H54 (cell line): ENCODE measurements around the gene GRK6.
"Not testable (repeated sequence)": the region's sequence is repeated elsewhere in the genome, so short reads cannot be mapped to it uniquely, and the experiment has no call there.

ENCODE experiments used
- DNase-seq: peaks from one replicate; pipeline ENCODE4 v3.0.0; 2011; ENCODE audit warnings: low spot score, mixed read lengths; ENCODE audit not compliant: insufficient read length
- FAIRE-seq: peaks from 3 replicates; lab custom pipeline; 2011; peaks lifted over from hg19 to GRCh38; lab: Jason Lieb, UNC
- POLR2A ChIP-seq: IDR thresholded peaks from 2 replicates; pipeline ENCODE4 v1.6.1; 2011; ENCODE audit warnings: low read depth, mild to moderate bottlenecking, low read length

The GRK6 gene

DNA sequence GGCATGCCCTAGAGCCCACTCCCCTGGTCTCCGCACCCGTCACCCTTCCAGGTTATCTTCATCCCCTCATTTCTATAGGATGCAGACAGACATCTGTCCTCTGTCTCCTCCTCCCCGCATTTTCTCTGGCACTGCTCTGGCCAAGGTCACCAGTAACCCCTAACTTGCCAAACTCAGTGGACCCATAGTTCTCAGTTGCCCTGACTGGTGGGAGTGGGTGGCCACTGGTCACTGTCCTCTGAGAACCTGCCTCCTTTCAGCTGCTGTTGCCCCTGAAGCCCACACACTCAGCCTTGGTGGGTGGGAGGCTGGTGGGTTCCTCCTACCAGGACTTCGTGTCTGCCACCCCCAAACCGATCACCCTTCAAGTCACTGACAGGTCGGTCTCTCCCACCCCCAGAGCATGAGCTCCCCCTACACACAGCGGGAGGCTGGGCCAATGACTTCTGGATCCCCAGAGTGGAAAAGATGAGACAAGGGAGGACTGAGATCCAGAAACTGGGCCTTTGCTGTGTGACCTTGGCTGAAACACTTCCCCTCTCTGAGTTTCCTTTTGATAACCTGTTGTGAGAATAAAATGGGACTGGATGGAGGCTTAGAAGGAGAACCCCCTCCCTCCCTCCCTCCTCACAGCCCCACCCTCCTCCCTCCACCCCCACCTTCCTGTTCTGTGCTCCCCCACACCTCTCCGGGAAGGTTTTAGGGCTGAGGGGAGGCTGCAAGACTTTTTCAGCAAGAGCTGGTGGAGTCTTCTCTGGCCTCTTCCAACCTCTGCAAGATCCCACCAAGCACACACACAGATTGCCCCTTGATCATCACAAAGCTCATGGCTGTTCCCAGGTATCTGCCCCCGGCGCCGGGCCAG, 49.3 kb downstream of the GRK6 start:
- TF ChIP-seq POLR2A, result no peak
- FAIRE-seq, result no peak

DNA sequence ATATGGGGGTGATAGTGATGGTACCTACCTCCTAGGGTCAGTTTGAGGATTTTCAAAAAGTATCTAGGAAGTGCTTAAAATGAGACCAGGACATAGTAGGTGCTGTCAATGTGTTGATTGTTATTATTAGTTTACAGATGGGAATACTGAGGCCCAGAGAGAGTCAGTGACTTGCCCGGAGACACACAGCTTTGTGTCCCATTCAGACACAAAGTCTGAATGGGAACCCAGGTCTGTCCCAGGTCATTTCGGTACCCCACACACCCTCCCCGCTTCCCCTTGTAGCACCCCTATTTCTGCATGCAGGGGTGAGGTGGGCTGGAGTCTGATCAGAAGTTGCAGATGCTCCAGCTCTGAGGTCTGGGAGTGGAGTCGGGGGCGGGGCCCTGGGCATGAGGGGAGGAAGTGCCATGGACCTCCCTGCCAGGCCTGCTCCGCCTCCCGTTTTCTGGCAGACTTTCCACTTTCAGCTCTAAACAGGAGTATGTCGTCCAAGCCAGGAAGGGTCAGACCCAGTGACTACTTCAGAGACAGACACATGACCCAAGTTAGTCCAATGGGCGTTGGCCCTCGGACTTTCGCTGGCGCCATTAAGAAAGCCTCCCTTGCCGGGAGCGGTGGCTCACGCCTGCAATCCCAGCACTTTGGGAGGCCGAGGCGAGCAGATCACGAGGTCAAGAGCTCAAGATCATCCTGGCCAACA, 50.2 kb downstream of the GRK6 start:
- FAIRE-seq (no peak), DNase-seq (no peak)
- no peak for TF ChIP-seq POLR2A

More for the DNA sequence above, 49.3 kb downstream of the GRK6 start:
- no peak for DNase-seq

DNA sequence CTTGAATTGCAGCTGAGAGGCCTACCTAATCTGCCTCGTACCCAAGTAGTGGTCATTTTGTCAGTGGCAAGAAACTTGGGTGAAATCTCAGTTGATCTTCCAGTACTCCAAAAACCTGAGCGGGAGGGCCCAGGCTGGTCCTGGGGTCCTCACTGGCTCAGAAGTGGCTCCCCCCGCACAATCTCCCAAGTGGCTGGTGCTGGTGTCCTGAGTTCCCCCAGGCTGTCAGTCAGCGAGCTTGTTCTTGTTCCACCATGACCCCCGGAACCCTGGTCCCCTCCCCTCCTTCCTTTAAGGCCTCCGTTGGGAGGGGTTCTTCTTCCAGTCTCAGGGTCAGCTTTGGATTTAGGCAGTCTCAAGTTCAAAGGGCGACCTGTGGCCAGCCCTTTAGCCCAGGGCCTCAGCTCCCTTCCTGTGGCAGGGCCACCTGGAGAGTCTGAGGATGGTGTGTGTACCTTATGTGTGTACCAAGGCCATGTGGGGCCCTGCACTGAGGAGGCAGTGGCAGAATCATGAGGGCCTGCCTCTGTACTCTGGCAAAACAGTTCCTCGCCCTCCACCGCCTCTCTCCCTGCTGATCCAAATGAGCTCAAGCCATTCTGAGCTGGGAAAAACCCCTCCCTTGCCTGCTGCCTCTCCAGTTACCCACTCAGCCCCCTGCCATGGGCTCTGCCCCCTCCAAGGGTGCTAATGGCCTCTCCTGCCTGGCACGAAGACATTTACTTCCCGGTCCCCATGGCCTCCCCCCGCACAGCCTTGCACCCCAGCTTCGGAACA, 51.4 kb downstream of the GRK6 start:
- FAIRE-seq, result no peak
- DNase-seq, result no peak
- TF ChIP-seq POLR2A, result no peak

DNA sequence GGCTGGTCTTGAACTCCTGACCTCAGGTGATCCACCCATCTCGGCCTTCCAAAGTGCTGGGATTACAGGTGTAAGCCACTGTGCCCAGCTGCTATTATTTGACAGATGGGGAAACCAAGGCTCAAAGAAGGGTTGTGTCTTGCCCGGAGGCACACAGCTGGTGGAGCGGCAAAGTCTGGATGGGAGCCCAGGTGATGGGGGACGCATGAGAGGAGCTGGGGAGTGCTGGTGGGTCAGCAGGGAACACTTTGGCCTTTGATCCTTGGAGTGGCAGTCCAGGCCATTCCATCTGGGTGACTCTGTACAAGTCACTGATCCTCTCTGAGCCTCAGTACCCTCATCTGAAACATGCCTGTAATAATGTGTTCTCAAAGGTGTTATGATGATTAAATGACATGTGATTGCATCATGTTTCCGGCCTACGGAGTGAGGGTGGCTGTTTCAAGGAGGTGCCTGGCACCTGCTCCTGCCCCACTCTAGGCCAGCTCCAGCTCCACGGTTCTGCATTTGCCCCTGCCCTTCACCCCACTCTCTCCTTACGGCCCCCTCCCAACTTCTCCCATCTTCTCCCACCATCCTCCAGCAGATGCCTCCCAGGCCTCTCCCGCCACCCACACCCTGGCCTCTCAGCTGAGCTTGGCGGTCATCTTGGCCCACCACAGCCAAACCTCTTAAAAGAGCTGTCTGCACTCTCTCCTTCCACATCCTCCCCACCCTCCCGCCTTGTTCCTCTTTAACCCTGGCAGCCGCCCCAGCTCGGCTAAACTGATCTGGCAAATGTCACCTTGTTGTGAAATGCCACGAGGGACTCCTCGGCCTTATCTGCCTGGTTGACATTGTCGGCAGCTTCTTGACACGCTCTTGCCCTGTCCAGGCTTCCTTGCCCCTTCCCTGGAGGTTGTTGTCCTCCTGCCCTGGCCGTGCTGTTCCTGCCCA, 52.5 kb downstream of the GRK6 start:
- TF ChIP-seq POLR2A, result no peak
- FAIRE-seq (no peak), DNase-seq (no peak)

DNA sequence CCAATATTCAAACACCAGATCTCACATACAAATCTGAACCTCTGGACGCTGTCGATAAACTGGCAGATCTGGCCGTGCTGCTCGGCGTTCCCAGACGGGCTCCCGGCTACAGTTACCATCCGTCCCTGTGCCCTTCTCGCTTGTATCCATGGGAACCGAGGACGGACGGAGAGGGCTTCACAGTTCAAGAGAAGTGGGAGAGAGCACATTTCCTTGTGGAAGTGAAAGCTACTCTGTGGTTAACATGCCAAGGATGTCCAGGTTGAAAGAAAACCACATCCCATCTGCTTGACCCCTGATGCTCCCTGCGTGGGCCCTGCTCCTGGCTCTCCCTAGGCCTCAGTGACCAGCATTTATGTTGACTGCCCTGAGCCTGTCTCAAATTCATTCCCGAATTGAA, 53.3 kb downstream of the GRK6 start:
- no peak for TF ChIP-seq POLR2A
- DNase-seq (no peak), FAIRE-seq (no peak)

DNA sequence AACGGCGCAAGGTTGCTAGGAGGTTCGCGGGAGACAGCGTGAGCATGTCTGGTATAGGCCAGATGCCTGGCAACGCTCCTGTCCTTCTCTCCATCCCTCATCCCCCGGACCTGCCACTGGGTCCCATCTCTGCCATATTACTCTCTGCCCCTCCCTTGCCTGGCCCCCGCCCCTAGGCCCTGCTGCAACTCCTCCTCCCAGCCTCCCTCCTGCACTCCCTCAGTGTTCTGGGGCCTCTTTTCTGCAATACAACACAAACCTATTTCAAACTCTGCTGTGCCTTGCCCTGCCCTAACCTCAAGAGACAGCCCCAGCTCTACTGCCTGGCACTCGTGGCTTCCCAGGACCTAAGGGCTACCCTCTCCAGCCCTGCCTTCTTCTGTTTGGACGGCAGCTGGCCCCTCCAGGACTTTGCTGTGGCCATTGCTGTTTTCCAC, 55.9 kb downstream of the GRK6 start:
- no peak for TF ChIP-seq POLR2A
- DNase-seq (no peak), FAIRE-seq (no peak)

DNA sequence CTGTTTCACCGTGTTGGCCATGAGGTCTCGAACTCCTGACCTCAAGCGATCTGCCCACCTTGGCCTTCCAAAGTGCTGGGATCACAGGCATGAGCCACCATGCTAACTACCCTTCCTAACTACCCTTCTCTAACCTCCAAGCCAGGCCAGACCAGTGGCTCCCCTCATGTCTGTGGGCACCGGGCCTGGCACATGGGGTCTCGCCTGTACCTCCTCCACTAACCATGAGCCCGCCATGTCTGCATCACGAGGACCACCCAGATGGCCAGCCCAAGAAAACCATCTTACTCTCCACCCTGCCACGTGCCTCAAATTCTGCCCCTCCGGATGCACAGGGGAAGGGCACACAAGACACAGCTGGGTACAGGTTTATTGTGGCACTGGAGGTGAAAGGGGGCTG, 56.6 kb downstream of the GRK6 start:
- FAIRE-seq (no peak), DNase-seq (no peak)
- TF ChIP-seq POLR2A, result no peak

DNA sequence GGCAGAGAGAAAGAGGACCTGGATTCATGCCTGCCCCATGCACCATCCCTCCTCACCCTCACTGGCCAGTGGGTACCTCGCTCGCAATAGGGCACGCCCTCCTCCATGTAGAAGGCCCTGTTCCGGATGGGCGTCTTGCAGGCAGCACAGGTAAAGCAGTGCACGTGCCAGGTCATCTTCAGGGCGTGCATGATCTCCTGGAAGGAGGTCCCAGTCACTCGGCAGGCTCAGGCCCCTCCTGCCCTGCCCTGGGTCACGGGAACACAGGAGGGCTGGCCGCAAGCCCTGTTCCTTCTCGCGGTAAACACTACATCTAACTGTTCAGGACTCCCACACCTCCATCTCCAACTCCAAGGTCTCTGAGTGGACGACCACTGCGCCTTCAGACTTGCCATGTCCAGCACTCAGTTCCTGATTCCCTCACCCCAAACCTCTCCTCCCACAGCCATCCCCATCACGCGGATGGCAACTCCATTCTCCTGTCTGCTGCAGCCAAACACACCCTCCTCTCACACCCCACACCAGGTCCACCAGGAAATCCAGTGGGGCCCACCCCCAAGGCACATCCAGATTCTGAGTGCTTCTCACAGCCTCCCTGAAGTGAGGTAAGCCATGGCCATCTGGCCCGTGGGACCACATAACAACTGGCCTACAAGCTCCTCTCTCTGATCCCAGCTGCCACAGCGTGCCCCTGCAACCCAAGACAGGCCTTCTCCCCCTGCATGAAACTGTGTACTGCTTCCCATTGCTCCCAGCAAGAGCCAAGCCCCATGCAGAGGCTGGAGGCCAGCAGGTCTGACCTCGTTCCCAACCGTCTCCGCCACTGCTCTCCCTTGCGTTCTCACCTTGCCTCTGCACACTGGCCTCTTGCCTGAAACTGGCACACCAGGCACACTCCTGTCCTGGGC, 57.8 kb downstream of the GRK6 start:
- no peak for DNase-seq
- no peak for TF ChIP-seq POLR2A
- no peak for FAIRE-seq

DNA sequence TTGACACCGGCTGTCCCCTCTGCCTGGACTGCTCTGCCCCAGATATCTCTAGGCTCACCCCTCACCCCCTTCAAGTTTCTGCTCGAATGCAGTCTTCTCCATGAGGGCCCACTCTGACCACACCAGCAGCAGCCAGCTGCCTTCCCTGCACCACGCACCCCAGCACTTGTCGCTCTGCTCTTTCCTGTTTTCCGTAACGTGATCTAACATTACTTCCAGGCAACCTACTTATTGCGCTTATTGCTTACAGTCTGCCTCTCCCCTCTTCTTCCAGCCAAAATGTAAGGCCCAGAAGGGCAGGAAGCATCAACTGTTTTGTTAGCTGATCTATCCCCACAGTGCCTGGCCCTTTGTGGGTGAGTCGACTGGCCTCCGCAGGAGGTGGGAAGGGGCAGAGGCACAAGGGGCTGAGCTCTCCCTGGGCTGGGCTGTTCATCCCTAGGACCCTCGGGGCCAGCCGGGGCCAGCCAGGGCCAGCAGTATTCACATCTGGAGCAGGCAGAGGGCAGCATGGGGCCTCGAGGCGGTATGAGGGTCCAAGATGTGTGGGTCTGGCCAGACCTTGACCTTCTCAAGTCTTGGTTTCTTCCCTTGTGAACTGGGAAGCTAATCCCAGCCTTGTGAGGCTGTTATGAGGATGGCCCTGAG, 58.5 kb downstream of the GRK6 start:
- no peak for DNase-seq
- no peak for FAIRE-seq
- TF ChIP-seq POLR2A, result no peak

DNA sequence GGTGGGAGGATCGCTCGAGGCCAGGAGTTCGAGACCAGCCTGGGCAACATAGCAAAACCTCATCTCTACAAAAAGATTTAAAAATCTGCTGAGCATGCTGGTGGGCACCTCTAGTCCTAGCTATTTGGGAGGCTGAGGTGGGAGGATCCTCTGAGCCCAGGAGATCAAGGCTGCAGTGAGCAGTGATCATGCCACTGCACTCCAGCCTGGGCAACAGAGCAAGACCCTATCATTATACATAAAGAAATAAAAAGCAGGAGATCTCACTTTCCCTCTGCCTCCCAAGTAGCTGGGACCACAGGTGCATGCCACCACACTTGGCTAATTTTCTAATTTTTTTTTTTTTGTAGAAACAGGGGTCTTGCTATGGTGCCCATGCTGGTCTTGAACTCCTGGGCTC, 59.3 kb downstream of the GRK6 start:
- not testable (repeated sequence) for FAIRE-seq, DNase-seq

DNA sequence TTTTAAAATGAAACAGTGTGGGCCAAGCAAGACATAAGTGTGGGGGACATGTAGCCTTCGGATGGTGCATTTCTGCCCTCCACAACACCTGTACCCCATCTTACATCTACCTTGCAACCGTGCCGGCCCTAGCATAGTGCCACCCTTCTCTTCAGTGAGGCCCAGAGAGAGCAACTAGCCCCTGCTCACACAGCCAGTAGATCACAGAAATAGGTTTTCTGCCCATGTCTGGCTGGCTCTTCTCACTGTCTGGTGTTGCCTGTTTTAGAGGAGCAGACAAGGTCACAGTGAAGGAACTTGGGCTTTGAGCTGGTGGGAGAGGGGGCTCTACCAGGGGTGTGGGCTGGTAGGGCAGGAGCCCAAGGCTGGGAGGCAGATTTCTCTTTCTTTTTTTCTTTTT, 59.8 kb downstream of the GRK6 start:
- no peak for TF ChIP-seq POLR2A
- DNase-seq (no peak), FAIRE-seq (no peak)

DNA sequence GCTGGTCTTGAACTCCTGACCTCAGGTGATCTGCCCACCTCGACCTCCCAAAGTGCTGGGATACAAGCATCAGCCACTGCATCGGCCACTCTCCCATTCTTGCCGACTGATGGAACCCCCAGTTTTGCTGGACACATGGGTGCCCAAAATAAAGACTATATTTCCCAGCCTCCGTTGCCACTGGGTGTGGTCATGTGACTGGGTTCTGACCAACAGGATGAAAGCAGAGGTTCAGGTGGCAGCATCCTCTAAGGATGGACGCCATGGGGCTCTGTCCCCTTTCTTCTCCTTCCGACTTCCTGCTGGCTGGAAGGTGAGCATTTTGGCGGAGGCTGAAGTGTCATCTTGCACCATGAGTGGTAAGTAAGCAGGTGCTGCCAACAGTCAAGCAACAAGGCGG, 60.7 kb downstream of the GRK6 start:
- DNase-seq (no peak), FAIRE-seq (no peak)
- TF ChIP-seq POLR2A, result no peak
